Measurements from ENCODE around the gene AP1G1.

DNA sequence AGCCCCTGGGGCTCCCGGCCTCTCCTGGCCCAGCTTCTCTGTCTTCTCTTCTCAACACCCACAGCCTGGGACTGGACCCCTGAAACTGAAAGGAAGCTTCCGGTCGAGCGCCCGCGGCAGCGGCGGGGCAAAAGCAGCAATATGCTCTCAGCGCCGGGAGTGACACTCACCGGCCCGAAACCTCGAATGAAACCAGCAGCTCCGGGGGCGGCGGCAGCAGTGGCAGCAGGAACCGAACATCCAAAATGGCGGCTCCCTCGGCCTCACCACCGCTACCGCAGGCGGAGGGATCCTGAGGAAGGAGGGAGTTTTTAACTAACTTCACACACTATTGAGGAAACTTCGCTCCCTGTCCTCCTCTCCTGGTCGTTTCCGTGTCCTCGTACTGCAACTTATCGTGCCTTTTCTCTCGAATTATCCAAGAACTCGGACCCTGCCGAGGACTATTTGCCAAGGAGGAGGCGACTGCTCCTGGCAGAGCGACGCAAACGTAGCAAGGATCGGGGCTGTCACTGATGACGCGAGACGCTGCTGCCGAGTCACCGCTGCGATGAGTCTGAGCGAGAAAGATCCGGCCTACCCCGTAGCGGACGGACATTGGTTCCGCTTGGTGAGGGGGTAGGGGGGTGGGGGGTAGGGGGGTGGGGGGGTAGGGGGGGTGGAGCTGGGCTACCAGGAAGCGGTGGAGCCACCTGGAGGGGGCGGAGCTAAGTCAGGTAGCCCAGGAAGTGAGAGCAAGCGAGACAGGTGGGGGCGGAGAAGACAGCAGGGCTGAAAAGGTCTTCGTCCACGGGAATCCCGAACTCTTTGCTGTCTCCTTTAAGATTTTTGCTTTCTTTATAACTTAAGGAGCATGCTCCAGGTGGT is at the start of gene AP1G1:
- TF ChIP-seq, protein P1, sequence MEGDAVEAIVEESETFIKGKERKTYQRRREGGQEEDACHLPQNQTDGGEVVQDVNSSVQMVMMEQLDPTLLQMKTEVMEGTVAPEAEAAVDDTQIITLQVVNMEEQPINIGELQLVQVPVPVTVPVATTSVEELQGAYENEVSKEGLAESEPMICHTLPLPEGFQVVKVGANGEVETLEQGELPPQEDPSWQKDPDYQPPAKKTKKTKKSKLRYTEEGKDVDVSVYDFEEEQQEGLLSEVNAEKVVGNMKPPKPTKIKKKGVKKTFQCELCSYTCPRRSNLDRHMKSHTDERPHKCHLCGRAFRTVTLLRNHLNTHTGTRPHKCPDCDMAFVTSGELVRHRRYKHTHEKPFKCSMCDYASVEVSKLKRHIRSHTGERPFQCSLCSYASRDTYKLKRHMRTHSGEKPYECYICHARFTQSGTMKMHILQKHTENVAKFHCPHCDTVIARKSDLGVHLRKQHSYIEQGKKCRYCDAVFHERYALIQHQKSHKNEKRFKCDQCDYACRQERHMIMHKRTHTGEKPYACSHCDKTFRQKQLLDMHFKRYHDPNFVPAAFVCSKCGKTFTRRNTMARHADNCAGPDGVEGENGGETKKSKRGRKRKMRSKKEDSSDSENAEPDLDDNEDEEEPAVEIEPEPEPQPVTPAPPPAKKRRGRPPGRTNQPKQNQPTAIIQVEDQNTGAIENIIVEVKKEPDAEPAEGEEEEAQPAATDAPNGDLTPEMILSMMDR (conservative IDR thresholded peaks at IDR 0.05 in 1 of 2, IDR thresholded peaks at IDR 0.05 in 1 of 2; ENCODE audit: extremely low read depth in 1 of 2, insufficient read depth in 1 of 2, low read depth in 1 of 2, low read length in 2 of 2): no peak
- TF ChIP-seq EZH2 (IDR thresholded peaks at IDR 0.05; ENCODE audit: borderline replicate concordance, low read length): no peak
